H1 (cell line): ENCODE measurements around the gene FAIM2. TPM values are rescaled to one million over a fixed set of nuclear protein-coding genes. Genes with fewer than 3 reads are reported as not detected.

Experiments used
- GABPA ChIP-seq: IDR thresholded peaks from 2 replicates; pipeline ENCODE4 v1.6.1; 2011; ENCODE audit warnings: mild to moderate bottlenecking, low read length, moderate library complexity, borderline replicate concordance; ENCODE audit not compliant: insufficient read depth
- POLR2AphosphoS5 ChIP-seq: IDR thresholded peaks from 2 replicates; pipeline ENCODE4 v1.6.1; 2011; ENCODE audit warnings: low read depth, low read length
- SIX5 ChIP-seq: IDR thresholded peaks from 2 replicates; pipeline ENCODE4 v1.6.1; 2011; ENCODE audit warnings: mild to moderate bottlenecking, low read depth, low read length
- SP1 ChIP-seq: IDR thresholded peaks from 2 replicates; pipeline ENCODE4 v1.6.1; 2011; ENCODE audit warnings: low read depth, low read length
- TBP ChIP-seq: IDR thresholded peaks from 2 replicates; pipeline ENCODE4 v1.6.1; 2011; ENCODE audit warnings: low read depth, low read length, improper control_type of control experiment
- USF2 ChIP-seq: IDR thresholded peaks from 2 replicates; pipeline ENCODE4 v1.6.1; 2011; ENCODE audit warnings: low read length, improper control_type of control experiment
- polyA plus RNA-seq, 7 experiments: library from polyadenylated mRNA; depleted of rRNA in 3 of 7; stranded (reverse) in 5 of 7; unstranded in 2 of 7; fragments of >200 nt in 5 of 7; fragments of 200-250 nt in 2 of 7; gene quantifications; 1 replicate in 5 of 7; 2 replicates in 1 of 7; 4 replicates in 1 of 7; pipeline versions ENCODE4 v1.2.1 to v1.2.3, GENCODE V29; 2011 to 2013; ENCODE audit warnings: missing spikeins in 2 of 7, mixed read lengths in 2 of 7
- total RNA-seq: library from RNA; stranded (reverse); fragmentation: NEBNext Ultra II Directional; extraction: Animal tissue kit (Norgen Biotek cat#: 25700); gene quantifications from 2 replicates; pipeline ENCODE4 v1.2.1, GENCODE V29; 2021

The FAIM2 gene
- total and polyA plus RNA-seq, 2 of the 8 experiments (the other 6 are each of a cell fraction or from before 2014, with no cell fraction given), result 0.89 to 1.3 TPM

- TF ChIP-seq GABPA (no peak), SIX5 (no peak), USF2 (no peak), POLR2AphosphoS5 (no peak), TBP (no peak), SP1 (no peak)
Measured at GRCh38 chr12:49905718-49906314, 2.1 kb upstream of the FAIM2 start (continued).
